ENCODE data around the gene PAMR1. TPM values are rescaled to one million over a fixed set of nuclear protein-coding genes. Genes with fewer than 3 reads are reported as not detected.

Gene PAMR1
- total and polyA plus RNA-seq, 2 of the 8 experiments (the other 6 are each of a cell fraction or from before 2014, with no cell fraction given): 3.0 to 6.9 TPM

DNA sequence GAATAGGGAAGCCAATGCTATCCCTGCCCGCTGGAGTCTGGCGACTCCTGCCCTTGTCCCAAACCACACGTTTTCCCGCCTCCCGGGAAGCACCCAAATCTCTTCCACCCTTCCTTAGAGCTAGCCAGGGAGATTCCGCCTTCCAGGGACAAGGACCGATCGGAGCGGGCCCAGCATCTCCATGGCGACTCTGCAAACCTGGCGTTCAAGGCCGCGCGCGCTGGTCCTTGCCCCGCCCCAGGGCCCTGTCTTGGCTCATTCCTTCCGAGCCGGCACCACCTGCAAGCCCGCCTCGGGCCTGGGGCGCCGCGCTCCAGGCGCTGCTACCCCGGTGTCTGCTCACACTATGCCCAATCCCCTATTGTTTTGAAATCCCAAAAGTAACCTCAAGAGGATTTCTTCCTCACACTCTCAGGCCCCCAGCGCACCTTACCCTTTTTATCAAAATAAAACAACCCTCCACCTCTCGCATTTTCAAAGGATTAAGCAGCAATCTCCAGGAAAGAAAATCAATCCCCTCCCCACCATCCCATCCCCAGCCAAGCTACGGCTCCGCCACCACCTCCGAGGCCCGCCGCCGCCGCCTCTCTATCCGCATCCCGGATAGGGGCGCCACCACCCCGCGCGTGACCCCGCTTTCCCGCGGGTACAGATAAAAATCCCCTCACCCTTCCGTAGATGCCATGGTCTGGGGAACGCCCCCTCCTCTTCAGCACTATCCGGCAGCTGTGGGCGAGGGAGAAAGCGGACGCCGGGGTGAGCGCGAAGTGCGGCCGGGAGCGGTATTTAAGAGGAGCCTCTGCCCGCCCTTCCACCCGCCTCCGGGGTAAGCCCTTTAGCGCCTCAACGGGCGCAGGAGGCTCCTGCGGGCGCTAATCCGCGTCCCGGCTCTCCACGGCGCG, 106.9 kb downstream of the PAMR1 start:
- Histone ChIP-seq H3K18ac (ENCODE audit: extremely low read depth, low read length) (no peak overlapping the region; the same call in 1 of the 2 replicates), H3K79me1 (ENCODE audit: low read depth, low read length) (no peaks in the 10 kb centered on the region), H3K9me3 (ENCODE audit: insufficient read depth in 2 of 2, low read depth in 1 of 2, low read length in 1 of 2) (no peaks in the 10 kb centered on the region), H3K27me3 (replicated peaks in 1 of 4; ENCODE audit: control insufficient read depth in 3 of 4, extremely low read depth in 1 of 4, insufficient read depth in 3 of 4, low read length in 3 of 4) (peaks cover 30 to 84% (median 69%) of the 10 kb centered on the region in 4 experiments), H3K23me2 (ENCODE audit: low read depth, low read length) (peaks cover 19% of the 10 kb centered on the region; the same call in 1 of the 2 replicates), H4K8ac (ENCODE audit: extremely low read depth, insufficient read depth, low read length) (no peak overlapping the region; the same call in 1 of the 2 replicates), H3K36me3 (ENCODE audit: control insufficient read depth in 2 of 4, insufficient read depth in 4 of 4, low read length in 3 of 4) (no peaks in the 10 kb centered on the region), H2AK5ac (ENCODE audit: low read depth, low read length) (no peak overlapping the region), H3K14ac (ENCODE audit: insufficient read length) (no peak overlapping the region), H3K56ac (replicated peaks; ENCODE audit: insufficient read length, low read depth, low read length) (no peak overlapping the region), H3K4me3 (ENCODE audit: extremely low read depth in 1 of 4, insufficient read depth in 2 of 4, low read depth in 3 of 4, low read length in 4 of 4) (peak overlapping the region; percentile 61 to 94 (median 70)), H3K23ac (ENCODE audit: insufficient read length) (no peak overlapping the region), H3K79me2 (ENCODE audit: control insufficient read depth in 1 of 2, insufficient read depth in 2 of 2, low read length in 2 of 2) (no peaks in the 10 kb centered on the region), H2BK120ac (replicated peaks; ENCODE audit: low read depth, low read length) (no peak overlapping the region), H3K4ac (replicated peaks; ENCODE audit: insufficient read length, low read depth, low read length) (no peak overlapping the region), H2BK12ac (ENCODE audit: low read depth, low read length) (peak overlapping the region; percentile 68; the same call in 1 of the 2 replicates), H3K9ac (replicated peaks in 1 of 4; ENCODE audit: extremely low read depth in 1 of 4, low read depth in 3 of 4, low read length in 3 of 4) (no peak overlapping the region), H3K27ac (ENCODE audit: low read depth, low read length) (no peak overlapping the region), H2AFZ (ENCODE audit: low read length) (no peak overlapping the region), H4K91ac (replicated peaks; ENCODE audit: insufficient read length, low read length) (no peak overlapping the region), H4K5ac (ENCODE audit: insufficient read length, low read depth, low read length) (no peak overlapping the region), H2BK20ac (ENCODE audit: low read length) (no peak overlapping the region), H3K4me2 (ENCODE audit: insufficient read depth in 1 of 2, low read depth in 2 of 2, low read length in 2 of 2) (peak overlapping the region; percentile 92 to 98), H2BK5ac (ENCODE audit: low read depth, low read length) (no peak overlapping the region), H4K20me1 (replicated peaks in 1 of 2; ENCODE audit: control insufficient read depth in 1 of 2, insufficient read depth in 2 of 2, low read length in 2 of 2) (peaks cover 0 to 4% of the 10 kb centered on the region in 2 experiments), H2BK15ac (ENCODE audit: low read length) (no peak overlapping the region), H3K4me1 (replicated peaks in 1 of 4; ENCODE audit: control insufficient read depth in 3 of 4, insufficient read depth in 4 of 4, low read length in 3 of 4) (peaks cover 0 to 8% (median 4%) of the 10 kb centered on the region in 4 experiments; a peak in 5 of 7 replicates)
- 1% methylated on average over 58 of the region's 69 CpGs; no CpG with 5 or more reads in 1 of the 2 experiments for WGBS, 2 experiments (ENCODE audit: extremely low coverage in 1 of 2, insufficient coverage in 1 of 2, insufficient read length in 1 of 2, insufficient replicate concordance in 2 of 2, low coverage in 1 of 2, low lambda C conversion rate in 2 of 2, missing lambda C conversion rate in 1 of 2)
- DNase-seq (ENCODE audit: low read depth in 1 of 2, low spot score in 2 of 2): peak in 1 of 2 experiments; percentile 72
- ChIA-PET POLR2A (ENCODE audit: partially characterized antibody) (no interaction called here), CTCF (ENCODE audit: partially characterized antibody) (interaction anchor here (1.4 to 1.7 kb wide), 2 partner anchors 41 to 842 kb away, joined by 3 read pairs; no protein-coding TSS in a partner anchor)
- no peak for FAIRE-seq
- TF ChIP-seq, protein P1, sequence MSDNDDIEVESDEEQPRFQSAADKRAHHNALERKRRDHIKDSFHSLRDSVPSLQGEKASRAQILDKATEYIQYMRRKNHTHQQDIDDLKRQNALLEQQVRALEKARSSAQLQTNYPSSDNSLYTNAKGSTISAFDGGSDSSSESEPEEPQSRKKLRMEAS (IDR thresholded peaks at IDR 0.05): no peak
- TF ChIP-seq BRCA1 (IDR thresholded peaks at IDR 0.05; ENCODE audit: low read depth, low read length) (no peak), CBX5 (IDR thresholded peaks at IDR 0.05; ENCODE audit: low read depth, low read length) (no peak), EZH2 (IDR thresholded peaks at IDR 0.05; ENCODE audit: low read depth, low read length, severe bottlenecking) (peak; percentile 74), SP1 (IDR thresholded peaks at IDR 0.05; ENCODE audit: low read depth, low read length) (no peak), TCF12 (IDR thresholded peaks at IDR 0.05; ENCODE audit: low read depth, low read length) (no peak), ZNF274 (IDR thresholded peaks at IDR 0.05; ENCODE audit: borderline replicate concordance, extremely low read depth, low read length) (no peak), MAFK (IDR thresholded peaks at IDR 0.05; ENCODE audit: low read depth, low read length) (no peak), SUZ12 (IDR thresholded peaks at IDR 0.05; ENCODE audit: low read length) (peak; percentile 60), JUN (IDR thresholded peaks at IDR 0.05; ENCODE audit: low read depth, low read length) (no peak), RNF2 (IDR thresholded peaks at IDR 0.05; ENCODE audit: borderline replicate concordance, low read depth, low read length, missing control alignments, poor library complexity, severe bottlenecking) (peak; percentile 7)

Measured in H1 (cell line).